HG02943 (cell line): ENCODE results near the gene UBASH3B.
A peak's percentile ranks its signal among the peaks of the same experiment; 100 is the strongest.
"Not testable (repeated sequence)": the region's sequence is repeated elsewhere in the genome, so short reads cannot be mapped to it uniquely, and the experiment has no call there.

Source experiments
- ATAC-seq: cut with Tn5 transposase; IDR thresholded peaks from one replicate; pipeline ENCODE4 v1.9.1; 2021; ENCODE audit warnings: mild to moderate bottlenecking, low read depth, moderate library complexity; ENCODE audit not compliant: unreplicated experiment

UBASH3B gene

GRCh38 chr11:122655527-122656072, at the start of gene UBASH3B:
Gene UBASH3B, plus strand, starts transcription at chr11:122655722. Its CDS starts 328 bp downstream, at chr11:122656050.
- ATAC-seq: peak; percentile 75

DNA sequence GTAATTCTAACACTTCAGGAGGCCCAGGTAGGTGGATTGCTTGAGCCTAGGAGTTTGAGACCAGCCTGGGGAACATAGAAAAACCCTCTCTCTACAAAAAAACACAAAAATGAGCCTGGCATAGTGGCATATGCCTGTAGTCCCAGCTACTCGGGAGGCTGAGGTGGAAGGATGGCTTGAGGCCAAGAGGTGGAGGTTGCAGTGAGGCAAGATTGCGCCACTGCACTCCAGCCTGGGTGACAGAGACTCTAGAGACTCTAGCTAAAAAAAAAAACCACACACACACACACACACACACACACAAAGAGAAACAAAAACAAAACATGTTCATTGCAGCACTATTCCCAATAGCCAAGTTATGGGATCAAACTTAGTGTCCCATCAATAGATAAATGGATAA, 48.4 kb upstream of the UBASH3B start:
- not testable (repeated sequence) for ATAC-seq

DNA sequence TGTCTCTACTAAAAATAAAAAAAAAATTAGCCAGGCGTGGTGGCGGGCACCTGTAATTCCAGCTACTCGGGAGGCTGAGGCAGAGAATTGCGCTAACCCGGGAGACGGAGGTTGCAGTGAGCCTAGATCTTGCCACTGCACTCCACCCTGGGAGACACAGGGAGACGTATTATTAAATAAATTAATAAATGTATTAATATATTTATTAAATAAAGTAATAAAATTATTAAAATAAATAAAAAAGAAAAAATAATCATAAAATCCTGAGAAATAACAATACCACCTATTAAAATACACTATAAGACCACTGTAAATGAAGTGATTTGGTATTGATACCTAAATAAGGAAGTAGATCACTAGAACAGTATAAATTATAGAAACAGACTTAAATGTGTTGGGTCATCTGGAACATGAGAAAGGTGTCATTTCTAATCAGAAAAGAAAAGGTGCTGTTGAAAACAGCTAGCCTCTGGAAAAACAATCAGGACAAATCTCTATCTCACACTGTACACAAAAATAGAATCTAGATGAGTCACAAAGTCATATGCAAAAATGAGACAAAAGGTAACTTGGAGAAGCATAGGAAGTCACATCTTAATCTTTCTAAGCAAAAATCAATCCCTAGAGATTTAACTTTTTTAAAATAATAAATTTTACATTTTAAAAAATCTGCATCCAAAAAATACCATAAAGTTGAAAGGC, 43.2 kb upstream of the UBASH3B start:
- no peak for ATAC-seq

GRCh38 chr11:122616718-122617117, 38.8 kb upstream of the UBASH3B start:
- ATAC-seq: no peak

- ATAC-seq: no peak
Measured at GRCh38 chr11:122617297-122617696, 38.2 kb upstream of the UBASH3B start.

DNA sequence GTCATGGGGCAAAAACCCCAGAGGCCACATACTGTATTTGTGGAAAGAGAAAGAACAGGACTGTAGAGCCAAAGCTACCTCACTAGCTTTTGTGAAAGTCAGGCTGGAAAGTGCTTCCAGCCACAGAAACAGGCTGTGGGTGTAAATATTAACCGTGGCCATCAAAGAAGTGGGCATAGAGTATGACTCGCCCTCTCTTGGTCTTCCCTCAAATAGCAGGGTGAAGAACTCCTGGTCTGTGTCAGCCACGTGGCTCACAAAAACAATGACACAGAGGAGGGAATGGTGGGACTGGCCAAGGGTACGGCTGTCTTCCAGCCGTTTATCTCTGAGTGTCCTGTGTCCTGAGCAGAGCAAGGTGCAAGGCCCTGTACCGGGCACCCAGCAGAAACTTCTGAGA, 37.6 kb upstream of the UBASH3B start:
- ATAC-seq: no peak

DNA sequence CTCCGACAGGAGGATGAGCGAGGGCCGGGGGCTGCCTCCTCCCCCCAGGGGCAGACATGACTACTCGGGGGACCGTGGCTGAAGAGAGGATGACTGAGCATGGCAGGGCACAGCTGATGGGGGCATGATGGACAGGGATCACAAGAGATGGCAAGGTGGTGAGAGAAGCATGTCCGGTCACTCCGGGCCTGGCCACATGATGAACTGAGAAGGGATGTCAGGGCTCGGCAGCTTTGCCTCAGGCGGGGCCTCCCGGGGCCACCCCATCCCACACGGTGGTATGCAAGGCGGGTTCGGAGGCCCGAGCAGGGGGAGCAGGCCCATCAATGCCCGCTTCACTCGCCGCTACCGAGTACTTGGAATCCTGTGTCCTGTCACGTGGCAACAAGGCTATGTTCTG, 36.6 kb upstream of the UBASH3B start:
- ATAC-seq: no peak

DNA sequence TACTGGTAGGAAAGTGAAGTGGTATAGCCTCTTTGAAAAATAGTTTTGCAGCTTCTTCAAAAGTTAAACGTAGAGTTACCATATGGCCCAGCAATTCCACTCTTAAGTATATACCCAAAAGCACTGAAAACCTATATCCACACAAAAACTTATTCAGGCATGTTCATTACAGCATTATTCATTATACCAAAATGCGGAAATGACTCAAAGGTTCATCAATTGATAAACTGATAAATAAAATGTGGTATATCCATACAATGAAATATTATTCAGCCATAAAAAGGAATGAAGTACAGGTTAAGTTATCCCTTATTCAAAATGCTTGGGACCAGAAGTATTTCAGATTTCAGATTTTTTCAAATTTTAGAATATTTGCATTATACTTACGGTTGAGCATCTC, 35.8 kb upstream of the UBASH3B start:
- ATAC-seq: no peak

GRCh38 chr11:122625501-122625900, 30.0 kb upstream of the UBASH3B start:
- not testable (repeated sequence) for ATAC-seq

DNA sequence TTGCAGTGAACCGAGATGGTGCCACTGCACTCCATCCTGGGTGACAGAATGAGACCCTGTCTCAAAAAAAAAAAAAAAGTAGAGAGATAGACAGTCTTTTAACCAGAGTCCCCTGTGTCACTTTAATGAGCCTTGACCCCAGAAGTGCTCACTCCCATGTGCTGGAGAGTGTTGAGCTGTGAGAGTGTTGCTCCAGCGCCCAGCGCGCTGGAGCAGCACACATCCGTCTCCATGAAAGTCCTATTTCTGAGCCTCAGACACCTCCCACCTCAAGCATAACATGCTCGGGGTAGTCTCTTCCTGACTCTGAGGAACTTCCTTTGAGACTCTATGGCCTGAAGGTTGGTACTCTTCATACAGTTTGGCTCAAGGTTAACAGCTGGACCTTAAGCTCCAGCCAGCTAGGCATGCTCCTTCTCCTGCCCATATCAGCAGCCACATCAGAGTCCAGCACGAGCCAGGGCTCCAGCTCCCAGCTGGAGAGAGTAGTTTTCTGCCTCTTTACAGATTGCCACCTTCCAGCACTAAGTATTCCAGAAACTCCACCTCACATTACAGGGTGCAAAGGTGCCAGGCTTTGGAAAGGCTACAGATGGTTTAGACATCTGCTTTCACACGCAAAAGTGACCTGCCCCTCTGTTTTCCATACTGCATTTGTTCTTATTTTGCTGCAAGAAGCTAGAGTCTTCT, 29.4 kb upstream of the UBASH3B start:
- ATAC-seq: no peak

GRCh38 chr11:122627745-122628144, 27.8 kb upstream of the UBASH3B start:
- no peak for ATAC-seq

GRCh38 chr11:122628810-122629555, 26.5 kb upstream of the UBASH3B start:
- no peak for ATAC-seq

DNA sequence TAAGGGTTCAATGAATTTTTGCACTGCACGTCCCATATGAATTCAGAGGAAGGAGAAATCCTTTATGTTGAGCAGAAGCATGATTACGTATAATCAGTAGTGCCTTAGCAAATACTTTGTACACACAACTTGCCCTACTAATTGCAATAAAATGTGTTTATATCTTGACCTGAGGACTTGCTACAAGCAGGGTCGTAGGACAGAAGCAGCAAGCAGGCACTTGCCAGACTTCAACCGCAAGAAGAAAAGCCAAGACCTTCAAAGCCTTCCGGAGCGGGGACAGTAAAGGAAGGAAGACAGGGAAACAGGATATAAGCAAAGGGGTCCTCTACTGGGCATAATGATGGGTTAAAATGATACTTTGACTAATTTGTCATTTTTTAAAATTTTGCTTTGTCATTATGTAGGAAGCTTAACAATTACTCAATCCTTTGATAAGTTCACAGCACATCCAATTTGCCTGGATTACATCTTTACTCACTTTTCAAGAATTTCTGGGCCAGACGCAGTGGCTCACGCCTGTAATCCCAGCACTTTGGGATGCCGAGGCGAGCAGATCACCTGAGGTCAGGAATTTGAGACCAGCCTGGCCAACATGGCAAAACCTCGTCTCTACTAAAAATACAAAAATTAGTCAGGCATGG, 23.2 kb upstream of the UBASH3B start:
- no peak for ATAC-seq

DNA sequence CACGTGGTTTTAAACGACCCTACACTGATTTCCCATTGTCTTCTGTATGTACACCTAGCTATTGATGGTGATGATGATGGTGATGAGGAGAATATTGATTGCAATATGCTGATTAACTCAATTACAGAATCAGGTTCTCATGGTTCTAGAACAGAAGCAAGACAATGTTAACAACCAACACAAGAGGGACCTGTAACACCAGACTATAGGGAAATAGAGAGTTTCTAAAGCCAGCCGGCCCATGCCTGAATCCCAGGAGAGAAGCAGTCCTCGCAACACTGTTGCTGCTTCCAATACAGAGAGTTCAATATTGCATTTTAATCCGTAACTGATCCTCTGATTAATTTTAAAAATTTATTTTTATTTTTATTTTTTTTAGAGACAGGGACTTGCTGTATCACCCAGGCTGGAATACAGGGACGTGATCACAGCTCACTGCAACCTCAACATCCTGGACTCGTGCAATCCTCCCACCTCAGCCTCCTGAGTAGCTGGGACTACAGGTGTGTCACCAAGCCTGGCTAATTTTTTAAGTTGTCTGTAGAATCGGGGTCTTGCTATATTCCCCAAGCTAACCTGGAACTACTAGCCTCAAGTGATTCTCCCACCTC, 22.2 kb upstream of the UBASH3B start:
- no peak for ATAC-seq

DNA sequence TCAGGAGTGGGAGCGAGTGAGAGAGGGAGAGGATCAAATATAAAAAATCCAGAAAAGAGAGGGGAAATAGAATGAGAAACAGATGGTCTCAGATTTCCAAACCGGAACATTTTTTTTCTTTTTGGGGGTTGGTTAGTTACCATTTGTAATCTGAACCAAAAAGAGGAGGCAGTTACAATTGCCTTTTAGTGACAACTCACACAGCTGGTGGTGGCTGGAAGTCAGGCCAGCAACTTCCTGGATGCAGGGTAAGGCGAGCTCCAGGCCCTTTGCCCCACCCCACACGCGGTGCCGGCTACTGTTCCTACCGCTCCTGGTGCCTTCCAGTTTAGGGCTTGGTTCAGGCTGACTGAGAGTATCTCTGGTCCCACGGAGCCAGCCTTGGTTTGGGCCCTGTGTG, 21.0 kb upstream of the UBASH3B start:
- ATAC-seq: no peak

GRCh38 chr11:122637541-122637940, 18.0 kb upstream of the UBASH3B start:
- no peak for ATAC-seq

GRCh38 chr11:122642472-122642922, 13.0 kb upstream of the UBASH3B start:
- no peak for ATAC-seq

DNA sequence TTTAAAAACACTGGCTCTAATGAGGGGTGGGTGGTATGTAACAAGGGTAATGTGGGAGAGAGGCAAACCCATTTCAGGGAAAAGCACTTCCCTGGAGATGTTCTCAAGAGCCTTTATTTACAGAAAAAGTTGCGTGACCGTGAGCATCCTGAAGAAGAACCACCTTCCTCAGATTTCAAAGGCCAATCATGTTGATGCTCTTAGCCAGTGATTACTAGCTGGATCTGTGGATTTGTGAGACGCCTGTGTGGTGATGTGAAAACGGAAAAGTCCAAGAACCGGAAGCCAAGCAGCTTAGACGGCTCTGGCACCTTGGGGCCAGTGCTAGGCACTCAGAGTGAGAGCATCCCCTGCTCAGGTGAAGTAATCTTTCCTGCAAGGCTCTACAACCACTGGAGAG, 12.6 kb upstream of the UBASH3B start:
- no peak for ATAC-seq

DNA sequence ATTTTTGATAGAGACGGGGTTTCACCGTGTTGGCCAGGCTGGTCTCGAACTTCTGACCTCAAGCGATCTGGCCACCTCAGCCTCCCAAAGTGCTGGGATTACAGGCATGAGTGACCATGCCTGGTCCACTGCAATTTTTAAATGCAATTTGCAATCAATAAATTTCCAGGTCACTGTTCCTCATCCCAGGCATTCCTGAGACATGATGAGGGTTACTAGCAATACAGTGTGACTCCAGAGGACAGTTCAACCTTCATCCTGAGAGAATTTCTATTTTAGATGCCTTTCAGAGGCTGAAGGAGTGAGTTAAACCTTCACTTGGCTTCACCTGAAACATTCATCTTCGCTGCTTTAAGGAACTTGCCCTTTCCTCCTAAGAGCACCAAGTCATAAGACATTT, 9.7 kb upstream of the UBASH3B start:
- no peak for ATAC-seq
